ENCODE measurements around the gene TRMT6. TPM values are rescaled to one million over a fixed set of nuclear protein-coding genes. Genes with fewer than 3 reads are reported as not detected.

TRMT6 gene
- total RNA-seq, 2 experiments from 2014 or later = 8.1 TPM

- ATAC-seq (ENCODE audit: poor library complexity) (no peak), DNase-seq (no peak)
- Mint-ChIP-seq H3K36me3 (ENCODE audit: low read depth) (peaks cover 49% of the 10 kb centered on the region), H3K4me1 (ENCODE audit: low read depth) (no peaks in the 10 kb centered on the region), H3K4me3 (no peak overlapping the region), H3K27ac (no peak overlapping the region), H3K9me3 (no peaks in the 10 kb centered on the region), H3K27me3 (no peaks in the 10 kb centered on the region)
- Histone ChIP-seq H3K4me1 (ENCODE audit: insufficient read depth, low read length) (no peaks in the 10 kb centered on the region), H3K4me3 (ENCODE audit: low read length) (no peak overlapping the region), H3K27ac (ENCODE audit: low read depth in 1 of 2, low read length in 2 of 2) (no peak overlapping the region), H3K9me3 (ENCODE audit: control insufficient read depth in 1 of 2, insufficient read depth in 1 of 2, low read length in 2 of 2) (no peaks in the 10 kb centered on the region), H3K36me3 (ENCODE audit: insufficient read depth, low read length) (peaks cover 13% of the 10 kb centered on the region), H3K27me3 (ENCODE audit: control insufficient read depth in 1 of 2, insufficient read depth in 2 of 2, low read length in 2 of 2) (no peaks in the 10 kb centered on the region)
- CTCF ChIA-PET = no interaction called here
- no peak for TF ChIP-seq CTCF (IDR thresholded peaks at IDR 0.05)
- intact Hi-C loops (cut with DNase I, micrococcal nuclease) = no loop called here
- POLR2A ChIA-PET = no interaction called here
Observed at GRCh38 chr20:5974531-5974930, 24.2 kb upstream of the TRMT6 start.

GRCh38 chr20:5973971-5974370 lies 23.6 kb upstream of the TRMT6 start:
- Histone ChIP-seq H3K36me3 (ENCODE audit: insufficient read depth, low read length) (peaks cover 11% of the 10 kb centered on the region), H3K4me1 (ENCODE audit: insufficient read depth, low read length) (no peaks in the 10 kb centered on the region), H3K4me3 (ENCODE audit: low read length) (no peak overlapping the region), H3K9me3 (ENCODE audit: control insufficient read depth in 1 of 2, insufficient read depth in 1 of 2, low read length in 2 of 2) (no peaks in the 10 kb centered on the region), H3K27ac (ENCODE audit: low read depth in 1 of 2, low read length in 2 of 2) (no peak overlapping the region), H3K27me3 (ENCODE audit: control insufficient read depth in 1 of 2, insufficient read depth in 2 of 2, low read length in 2 of 2) (no peaks in the 10 kb centered on the region)
- ChIA-PET POLR2A (no interaction called here), CTCF (no interaction called here)
- no peaks in the 10 kb centered on the region for H3K4me1 Mint-ChIP-seq (ENCODE audit: low read depth)
- DNase-seq = no peak
- intact Hi-C loops (cut with DNase I, micrococcal nuclease) = no loop called here
- TF ChIP-seq CTCF (IDR thresholded peaks at IDR 0.05) = no peak
- H3K4me3 Mint-ChIP-seq = no peak overlapping the region
- peaks cover 45% of the 10 kb centered on the region for H3K36me3 Mint-ChIP-seq (ENCODE audit: low read depth)
- H3K9me3 Mint-ChIP-seq = no peaks in the 10 kb centered on the region
- no peaks in the 10 kb centered on the region for H3K27me3 Mint-ChIP-seq
- no peak for ATAC-seq (ENCODE audit: poor library complexity)
- no peak overlapping the region for H3K27ac Mint-ChIP-seq

GRCh38 chr20:5973172-5973571 lies 22.8 kb upstream of the TRMT6 start:
- CTCF ChIA-PET = no interaction called here

More at GRCh38 chr20:5973172-5973571, 22.8 kb upstream of the TRMT6 start:
- Mint-ChIP-seq H3K4me1 (ENCODE audit: low read depth) (no peaks in the 10 kb centered on the region), H3K36me3 (ENCODE audit: low read depth) (peaks cover 43% of the 10 kb centered on the region), H3K9me3 (no peaks in the 10 kb centered on the region), H3K4me3 (no peak overlapping the region), H3K27me3 (no peaks in the 10 kb centered on the region), H3K27ac (no peak overlapping the region)
- DNase-seq (no peak), ATAC-seq (ENCODE audit: poor library complexity) (no peak)
- POLR2A ChIA-PET = no interaction called here
- Histone ChIP-seq H3K4me1 (ENCODE audit: insufficient read depth, low read length) (no peaks in the 10 kb centered on the region), H3K4me3 (ENCODE audit: low read length) (no peak overlapping the region), H3K27me3 (ENCODE audit: control insufficient read depth in 1 of 2, insufficient read depth in 2 of 2, low read length in 2 of 2) (no peaks in the 10 kb centered on the region), H3K36me3 (ENCODE audit: insufficient read depth, low read length) (peaks cover 7% of the 10 kb centered on the region), H3K9me3 (ENCODE audit: control insufficient read depth in 1 of 2, insufficient read depth in 1 of 2, low read length in 2 of 2) (no peaks in the 10 kb centered on the region), H3K27ac (ENCODE audit: low read depth in 1 of 2, low read length in 2 of 2) (no peak overlapping the region)
- intact Hi-C loops (cut with DNase I, micrococcal nuclease) = no loop called here
- TF ChIP-seq CTCF (IDR thresholded peaks at IDR 0.05) = no peak
